Thoracic aorta (tissue), 2 donors: Measurements from ENCODE around the gene PDK2. TPM values are rescaled to one million over a fixed set of nuclear protein-coding genes. Genes with fewer than 3 reads are reported as not detected.

Source experiments
- ATAC-seq: fragments of 150-250 bp; one replicate; pipeline ENCODE4 v1.8.0; 2017; ENCODE audit warnings: low read depth; ENCODE audit not compliant: insufficient number of reproducible peaks, low FRiP score
- DNase-seq: peaks from one replicate; pipeline ENCODE4 v3.0.0-alpha.2; 2020; ENCODE audit warnings: low spot score
- H3K27ac ChIP-seq, 2 donors: fragments of 200-600 bp; sonication (generic); 1 replicate in 1 of 2; 2 replicates in 1 of 2; pipeline ENCODE4 v1.5.1; 2016; ENCODE audit warnings: mild to moderate bottlenecking in 2 of 2, moderate library complexity in 2 of 2
- H3K27me3 ChIP-seq: fragments of 200-600 bp; sonication (generic); replicated peaks from 2 replicates; pipeline ENCODE4 v1.6.0; 2016; ENCODE audit warnings: mild to moderate bottlenecking; ENCODE audit not compliant: insufficient read depth
- H3K36me3 ChIP-seq: fragments of 200-600 bp; sonication (generic); one replicate; pipeline ENCODE4 v1.5.1; 2016
- H3K4me1 ChIP-seq, 2 donors: fragments of 200-600 bp; sonication (generic); 1 replicate in 1 of 2; 2 replicates in 1 of 2; pipeline versions ENCODE4 v1.5.1 to v1.6.0; 2016; ENCODE audit warnings: low read depth in 2 of 2, mild to moderate bottlenecking in 1 of 2; ENCODE audit not compliant: control insufficient read depth in 1 of 2
- H3K4me3 ChIP-seq: fragments of 200-600 bp; sonication (generic); 2 replicates; pipeline ENCODE4 v1.5.1; 2016; ENCODE audit warnings: mild to moderate bottlenecking
- H3K9me3 ChIP-seq: fragments of 200-600 bp; sonication (generic); 2 replicates; pipeline ENCODE4 v1.5.1; 2016
- CTCF ChIP-seq: fragments of 200-600 bp; sonication (generic); IDR thresholded peaks from one replicate; pipeline ENCODE4 v1.5.1; 2019; ENCODE audit warnings: antibody characterized with exemption
- total RNA-seq, 2 donors: library from RNA; depleted of rRNA; stranded (reverse); fragments of >200 nt; gene quantifications; one replicate each; pipeline versions ENCODE4 v1.1.0 to v1.2.3, GENCODE V29; 2016

PDK2 gene
- total RNA-seq, 2 donors from 2014 or later: 35.5 to 74.9 TPM

GRCh38 chr17:50090971-50091917 lies 3.9 kb upstream of the PDK2 start:
- no peak for DNase-seq
- H3K4me3 ChIP-seq: no peak overlapping the region
- H3K4me1 ChIP-seq: peaks cover 3 to 6% of the 10 kb centered on the region in 2 donors
- H3K9me3 ChIP-seq: no peaks in the 10 kb centered on the region
- no peak for TF ChIP-seq CTCF
- peaks cover 27% of the 10 kb centered on the region for H3K36me3 ChIP-seq
- no peaks in the 10 kb centered on the region for H3K27me3 ChIP-seq
- H3K27ac ChIP-seq: no peak overlapping the region
- ATAC-seq: no peak

GRCh38 chr17:50091918-50092285 lies 3.2 kb upstream of the PDK2 start:
- no peak overlapping the region for H3K27ac ChIP-seq
- peaks cover 10 to 13% of the 10 kb centered on the region in 2 donors for H3K4me1 ChIP-seq
- no peaks in the 10 kb centered on the region for H3K9me3 ChIP-seq
- DNase-seq (no peak), ATAC-seq (no peak)
- H3K36me3 ChIP-seq: peaks cover 27% of the 10 kb centered on the region
- H3K4me3 ChIP-seq: no peak overlapping the region
- no peak for TF ChIP-seq CTCF
- no peaks in the 10 kb centered on the region for H3K27me3 ChIP-seq

DNA sequence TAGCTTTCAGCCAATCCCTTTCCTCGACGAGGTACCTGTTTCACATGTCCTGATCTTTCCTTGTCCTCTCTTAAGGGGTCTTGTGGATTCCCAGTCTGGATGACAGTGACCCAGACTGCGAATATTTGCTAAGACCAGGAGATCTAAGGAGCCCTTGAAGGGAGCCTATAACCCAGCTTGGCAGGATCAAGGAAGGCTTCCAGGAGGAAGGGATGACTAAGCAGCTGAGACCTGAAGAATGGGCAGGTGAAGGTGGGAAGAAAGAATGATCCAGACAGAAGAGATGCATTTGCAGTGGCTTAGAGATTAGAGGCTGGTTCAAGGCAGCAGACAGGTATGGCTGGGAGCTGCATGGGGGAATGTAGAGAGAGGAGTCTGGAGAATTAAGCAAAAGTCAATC lies 1.9 kb upstream of the PDK2 start:
- ATAC-seq: no peak
- peaks cover 32% of the 10 kb centered on the region for H3K36me3 ChIP-seq
- no peaks in the 10 kb centered on the region for H3K27me3 ChIP-seq
- H3K4me3 ChIP-seq: no peak overlapping the region
- no peak for DNase-seq
- no peaks in the 10 kb centered on the region for H3K9me3 ChIP-seq
- TF ChIP-seq CTCF: no peak
- H3K4me1 ChIP-seq: peaks cover 10 to 20% of the 10 kb centered on the region in 2 donors
- no peak overlapping the region for H3K27ac ChIP-seq

GRCh38 chr17:50093807-50094206 lies 1.3 kb upstream of the PDK2 start:
- DNase-seq (no peak), ATAC-seq (no peak)
- Histone ChIP-seq H3K27ac (peak overlapping the region; percentile 77 to 85), H3K36me3 (peaks cover 32% of the 10 kb centered on the region), H3K27me3 (no peaks in the 10 kb centered on the region), H3K4me3 (no peak overlapping the region), H3K4me1 (peaks cover 10 to 20% of the 10 kb centered on the region in 2 donors), H3K9me3 (no peaks in the 10 kb centered on the region)
- no peak for TF ChIP-seq CTCF

DNA sequence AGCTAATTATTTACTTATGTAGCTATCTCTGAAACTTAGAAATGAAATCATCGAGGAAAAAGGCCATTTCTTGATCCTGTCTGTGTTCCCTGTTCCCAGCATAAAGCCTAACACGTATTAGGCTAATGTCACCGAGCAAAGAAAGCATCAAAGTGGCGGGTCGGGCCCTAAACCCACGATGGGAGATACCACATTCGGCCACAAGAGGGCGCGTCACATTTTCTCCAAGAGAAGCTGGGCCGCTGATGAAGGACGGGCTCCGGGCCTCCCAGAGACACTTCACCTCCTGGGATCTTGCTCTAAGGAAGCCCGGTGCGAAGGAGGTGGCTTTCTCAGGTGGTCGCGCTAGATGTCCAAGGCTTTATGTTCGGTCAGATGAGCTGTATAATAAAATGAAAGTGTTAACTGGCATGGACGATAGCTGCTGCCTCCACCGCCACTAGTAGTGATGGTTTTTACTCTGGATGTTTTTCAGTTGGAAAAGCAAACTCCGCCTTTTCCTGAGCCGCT lies 853 bp upstream of the PDK2 start:
- peak; percentile 69 for DNase-seq
- peak; percentile 43 for ATAC-seq
- Histone ChIP-seq H3K27me3 (no peaks in the 10 kb centered on the region), H3K36me3 (peaks cover 32% of the 10 kb centered on the region), H3K4me1 (peaks cover 10 to 20% of the 10 kb centered on the region in 2 donors), H3K4me3 (peak overlapping the region; percentile 89), H3K9me3 (no peaks in the 10 kb centered on the region), H3K27ac (peak overlapping the region; percentile 77 to 85)
- peak; percentile 96 for TF ChIP-seq CTCF
